Natural killer cell (primary cell): Measurements from ENCODE around the gene B9D2. TPM values are rescaled to one million over a fixed set of nuclear protein-coding genes. Genes with fewer than 3 reads are reported as not detected.

Experiments used
- ATAC-seq, 3 donors: fragments of 150-1000 bp in 2 of 3; fragments of 200-7000 bp in 1 of 3; cut with Tn5 transposase; 1 replicate in 1 of 3; 2 replicates in 2 of 3; pipeline ENCODE4 v1.10.0; 2021; ENCODE audit warnings: mild to moderate bottlenecking in 2 of 3, moderate library complexity in 2 of 3
- DNase-seq, 2 donors: peaks; one replicate each; pipeline versions ENCODE4 v3.0.0 to v3.0.0-alpha.2; 2013 to 2021; ENCODE audit warnings: mixed read lengths in 1 of 2
- H3K27ac ChIP-seq: one replicate; pipeline ENCODE4 v1.5.1; 2013; ENCODE audit warnings: mild to moderate bottlenecking, low read length
- H3K27me3 ChIP-seq: one replicate; pipeline ENCODE4 v1.6.1; 2013; ENCODE audit warnings: low read length; ENCODE audit not compliant: control insufficient read depth, insufficient read depth
- H3K36me3 ChIP-seq: one replicate; pipeline ENCODE4 v1.6.1; 2013; ENCODE audit warnings: low read length; ENCODE audit not compliant: control insufficient read depth, insufficient read depth
- H3K4me1 ChIP-seq: one replicate; pipeline ENCODE4 v1.6.1; 2013; ENCODE audit warnings: low read length; ENCODE audit not compliant: control insufficient read depth, insufficient read depth
- H3K4me3 ChIP-seq: one replicate; pipeline ENCODE4 v1.5.1; 2013; ENCODE audit warnings: low read length
- H3K9me3 ChIP-seq: one replicate; pipeline ENCODE4 v1.6.1; 2013; ENCODE audit warnings: low read length; ENCODE audit not compliant: control insufficient read depth, insufficient read depth
- H3K27ac Mint-ChIP-seq, 2 donors: one replicate each; pipeline ENCODE4 v1.8.0; 2022; ENCODE audit warnings: mild to moderate bottlenecking in 2 of 2, mixed read lengths in 2 of 2, moderate library complexity in 1 of 2
- H3K27me3 Mint-ChIP-seq, 2 donors: one replicate each; pipeline ENCODE4 v1.8.0; 2022; ENCODE audit warnings: low read depth in 2 of 2, mixed read lengths in 2 of 2
- H3K36me3 Mint-ChIP-seq: one replicate; pipeline ENCODE4 v1.8.0; 2022; ENCODE audit warnings: mixed read lengths
- H3K4me1 Mint-ChIP-seq, 2 donors: one replicate each; pipeline ENCODE4 v1.8.0; 2022; ENCODE audit warnings: mixed read lengths in 2 of 2
- H3K4me3 Mint-ChIP-seq: one replicate; pipeline ENCODE4 v1.8.0; 2022; ENCODE audit warnings: mild to moderate bottlenecking, moderate library complexity, mixed read lengths
- H3K9me3 Mint-ChIP-seq, 2 donors: one replicate each; pipeline ENCODE4 v1.8.0; 2022; ENCODE audit warnings: mixed read lengths in 2 of 2
- CTCF ChIP-seq: fragments of 200-600 bp; IDR thresholded peaks from one replicate; pipeline ENCODE4 v1.8.0; 2022; ENCODE audit warnings: antibody characterized with exemption
- WGBS: methylation state at CpG from one replicate; pipeline ENCODE4 v1.1.7; 2013; ENCODE audit warnings: missing lambda C conversion rate; ENCODE audit not compliant: insufficient coverage; 5-methylcytosine and 5-hydroxymethylcytosine counted together
- intact Hi-C: fragments of 100-400 bp; cut with micrococcal nuclease; formaldehyde crosslinking; loops from one replicate; pipeline ENCODE4 v1.14.2; 2022
- total RNA-seq, 4 donors: library from RNA; stranded (reverse); fragments of 120-200 nt in 1 of 4; gene quantifications; one replicate each; pipeline versions ENCODE4 v1.2.3 to v1.2.4, GENCODE V29; 2013 to 2022

B9D2 gene
- total RNA-seq, 3 donors from 2014 or later (not counting 1 experiment from before 2014, with no cell fraction given) = 18.1 to 22.2 (median 18.7) TPM

DNA sequence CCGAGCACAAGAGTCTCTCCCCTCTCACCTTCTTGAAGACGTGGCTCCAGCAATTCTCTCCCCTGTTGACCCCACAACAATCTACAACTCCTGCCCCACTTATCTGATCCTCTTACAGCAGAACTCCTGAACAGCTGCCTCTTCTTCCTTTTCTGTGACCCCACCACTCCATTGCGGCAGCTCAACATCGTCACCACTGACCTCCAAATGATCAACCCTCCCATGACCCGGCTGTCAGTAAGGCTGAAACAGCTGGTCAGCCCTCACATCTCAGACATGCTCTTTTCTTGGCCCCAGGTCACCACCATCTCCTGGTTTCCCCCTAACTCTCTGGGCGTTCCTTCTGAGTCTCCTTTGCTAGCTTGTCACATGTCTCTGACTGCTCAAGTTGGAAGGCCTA is 31.4 kb upstream of the B9D2 start:
- no peak for ATAC-seq
- DNase-seq = no peak
- no peaks in the 10 kb centered on the region for H3K9me3 ChIP-seq
- intact Hi-C loops = no loop called here
- WGBS = 79% methylated on average over 6 of the region's 6 CpGs
- no peak for TF ChIP-seq CTCF
- H3K27me3 ChIP-seq = no peaks in the 10 kb centered on the region
- H3K4me3 Mint-ChIP-seq = no peak overlapping the region
- no peak overlapping the region for H3K4me3 ChIP-seq
- H3K4me1 Mint-ChIP-seq = peaks cover 38 to 45% of the 10 kb centered on the region in 2 donors
- H3K9me3 Mint-ChIP-seq = no peaks in the 10 kb centered on the region
- no peaks in the 10 kb centered on the region for H3K27me3 Mint-ChIP-seq
- peaks cover 15% of the 10 kb centered on the region for H3K36me3 ChIP-seq
- peaks cover 29% of the 10 kb centered on the region for H3K4me1 ChIP-seq
- no peaks in the 10 kb centered on the region for H3K36me3 Mint-ChIP-seq
- peak overlapping the region in 1 of 2 donors; percentile 34 for H3K27ac Mint-ChIP-seq
- no peak overlapping the region for H3K27ac ChIP-seq

GRCh38 chr19:41392775-41393174 is 28.8 kb upstream of the B9D2 start:
- no peaks in the 10 kb centered on the region for H3K9me3 ChIP-seq
- peaks cover 14% of the 10 kb centered on the region for H3K4me1 ChIP-seq
- H3K4me3 ChIP-seq = no peak overlapping the region
- no peaks in the 10 kb centered on the region for H3K36me3 Mint-ChIP-seq
- no peaks in the 10 kb centered on the region for H3K27me3 Mint-ChIP-seq
- no peak for DNase-seq
- peaks cover 24% of the 10 kb centered on the region in 2 donors for H3K4me1 Mint-ChIP-seq
- no peak overlapping the region for H3K27ac Mint-ChIP-seq
- no peak for TF ChIP-seq CTCF
- WGBS = 95% methylated on average over 12 of the region's 12 CpGs
- intact Hi-C loops = no loop called here
- H3K27ac ChIP-seq = no peak overlapping the region
- ATAC-seq = no peak
- H3K27me3 ChIP-seq = no peaks in the 10 kb centered on the region
- no peak overlapping the region for H3K4me3 Mint-ChIP-seq
- H3K36me3 ChIP-seq = peaks cover 28% of the 10 kb centered on the region
- no peaks in the 10 kb centered on the region for H3K9me3 Mint-ChIP-seq

DNA sequence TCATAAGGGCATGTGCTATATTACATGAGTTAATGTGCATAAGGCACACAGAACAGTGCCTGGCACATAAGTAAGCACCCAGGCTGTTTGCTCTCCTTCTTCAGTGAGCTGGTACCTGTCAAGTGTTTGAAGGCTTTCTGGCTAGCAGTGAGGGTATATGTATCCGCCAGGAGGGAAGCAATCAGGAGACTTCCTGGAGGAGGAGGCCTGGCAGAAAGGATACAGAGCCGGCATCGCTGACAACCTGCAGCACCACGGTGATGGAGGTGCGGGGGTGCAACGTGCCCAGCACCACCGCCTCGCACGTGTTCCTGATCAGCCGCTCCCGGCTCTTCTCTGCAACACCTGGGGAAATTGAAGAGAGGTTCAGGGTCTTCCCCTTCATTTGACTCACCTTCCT is 27.7 kb upstream of the B9D2 start:
- TF ChIP-seq CTCF = no peak
- Mint-ChIP-seq H3K27me3 (no peaks in the 10 kb centered on the region), H3K4me3 (no peak overlapping the region), H3K27ac (no peak overlapping the region), H3K4me1 (peaks cover 12 to 13% of the 10 kb centered on the region in 2 donors), H3K36me3 (no peaks in the 10 kb centered on the region), H3K9me3 (no peaks in the 10 kb centered on the region)
- peaks cover 28% of the 10 kb centered on the region for H3K36me3 ChIP-seq
- intact Hi-C loops = no loop called here
- no peaks in the 10 kb centered on the region for H3K27me3 ChIP-seq
- peaks cover 8% of the 10 kb centered on the region for H3K4me1 ChIP-seq
- ATAC-seq (no peak), DNase-seq (no peak)
- H3K9me3 ChIP-seq = no peaks in the 10 kb centered on the region
- H3K27ac ChIP-seq = no peak overlapping the region
- WGBS = 90% methylated on average over 11 of the region's 11 CpGs
- H3K4me3 ChIP-seq = no peak overlapping the region

DNA sequence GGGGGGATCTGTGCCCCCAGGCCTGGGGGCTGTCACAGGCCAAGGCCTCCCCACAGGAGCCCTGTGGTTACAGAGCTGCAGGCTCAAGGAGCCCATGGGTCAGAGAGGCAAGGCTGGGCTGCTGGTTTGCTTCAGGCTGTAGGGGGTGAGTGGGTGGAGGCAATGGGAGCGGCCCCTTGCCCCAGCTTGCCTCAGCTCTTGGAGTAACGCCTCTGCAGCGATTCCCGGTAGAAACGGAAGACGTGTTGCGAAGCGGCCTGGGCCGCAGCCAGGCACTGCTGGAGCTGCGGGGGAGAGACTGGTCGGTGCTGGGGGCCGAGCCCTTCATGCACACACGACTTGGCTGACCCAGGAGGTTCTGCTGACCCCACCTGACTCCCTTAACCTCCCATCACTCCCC is 22.5 kb upstream of the B9D2 start:
- no peak overlapping the region for H3K27ac Mint-ChIP-seq
- DNase-seq (no peak), ATAC-seq (no peak)
- Histone ChIP-seq H3K27ac (no peak overlapping the region), H3K9me3 (no peaks in the 10 kb centered on the region), H3K27me3 (no peaks in the 10 kb centered on the region), H3K4me3 (no peak overlapping the region), H3K4me1 (no peaks in the 10 kb centered on the region), H3K36me3 (peaks cover 23% of the 10 kb centered on the region)
- TF ChIP-seq CTCF = no peak
- H3K27me3 Mint-ChIP-seq = no peaks in the 10 kb centered on the region
- no peak overlapping the region for H3K4me3 Mint-ChIP-seq
- WGBS = 95% methylated on average over 13 of the region's 13 CpGs
- H3K36me3 Mint-ChIP-seq = no peaks in the 10 kb centered on the region
- intact Hi-C loops = no loop called here
- no peaks in the 10 kb centered on the region for H3K4me1 Mint-ChIP-seq
- H3K9me3 Mint-ChIP-seq = no peaks in the 10 kb centered on the region
